Colon (tissue), 2 donors: ENCODE data around the gene PRDM16.
"Not testable (repeated sequence)": the region's sequence is repeated elsewhere in the genome, so short reads cannot be mapped to it uniquely, and the experiment has no call there.

Experiments
- FAIRE-seq: peaks from 2 replicates; lab custom pipeline; 2012; peaks lifted over from hg19 to GRCh38; lab: Jason Lieb, UNC
- donor health status: control.
- donor health status: control.

Gene PRDM16

GRCh38 chr1:3227893-3228292, 158.9 kb downstream of the PRDM16 start:
- FAIRE-seq = no peak

- no peak for FAIRE-seq
Measured at GRCh38 chr1:3229081-3229725, 160.2 kb downstream of the PRDM16 start.

- FAIRE-seq = no peak
Measured at GRCh38 chr1:3230553-3230952, 161.6 kb downstream of the PRDM16 start.

- FAIRE-seq = no peak
Measured at GRCh38 chr1:3231245-3231644, 162.2 kb downstream of the PRDM16 start.

GRCh38 chr1:3231826-3232225, 162.8 kb downstream of the PRDM16 start:
- no peak for FAIRE-seq

GRCh38 chr1:3233031-3233430, 164.0 kb downstream of the PRDM16 start:
- no peak for FAIRE-seq

GRCh38 chr1:3233551-3233950, 164.5 kb downstream of the PRDM16 start:
- no peak for FAIRE-seq

GRCh38 chr1:3234281-3234680, 165.3 kb downstream of the PRDM16 start:
- no peak for FAIRE-seq

- FAIRE-seq = no peak
Measured at GRCh38 chr1:3234956-3235355, 166.0 kb downstream of the PRDM16 start.

GRCh38 chr1:3235496-3235895, 166.5 kb downstream of the PRDM16 start:
- no peak for FAIRE-seq

- FAIRE-seq = no peak
Measured at GRCh38 chr1:3236361-3236760, 167.4 kb downstream of the PRDM16 start.

- FAIRE-seq = no peak
Measured at GRCh38 chr1:3236955-3237354, 168.0 kb downstream of the PRDM16 start.

GRCh38 chr1:3237570-3237969, 168.6 kb downstream of the PRDM16 start:
- FAIRE-seq = no peak

GRCh38 chr1:3237994-3238702, 169.1 kb downstream of the PRDM16 start:
- no peak for FAIRE-seq

GRCh38 chr1:3238703-3239278, 169.8 kb downstream of the PRDM16 start:
- no peak for FAIRE-seq

GRCh38 chr1:3239991-3240390, 171.0 kb downstream of the PRDM16 start:
- not testable (repeated sequence) for FAIRE-seq

- FAIRE-seq = no peak
Measured at GRCh38 chr1:3240524-3241235, 171.7 kb downstream of the PRDM16 start.

GRCh38 chr1:3241236-3241550, 172.2 kb downstream of the PRDM16 start:
- FAIRE-seq = no peak

GRCh38 chr1:3241673-3242407, 172.8 kb downstream of the PRDM16 start:
- no peak for FAIRE-seq

GRCh38 chr1:3242408-3243260, 173.6 kb downstream of the PRDM16 start:
- no peak for FAIRE-seq

GRCh38 chr1:3243304-3243703, 174.3 kb downstream of the PRDM16 start:
- no peak for FAIRE-seq
